Mucosa of rectum (tissue), 2 donors: ENCODE measurements around the gene NCAPG.

Experiments used
- H3K27ac ChIP-seq, 2 donors: one replicate each; pipeline ENCODE4 v1.7.0; 2013; ENCODE audit warnings: inconsistent platforms in 2 of 2, low read depth in 2 of 2, low read length in 2 of 2
- H3K27me3 ChIP-seq, 2 donors: one replicate each; pipeline ENCODE4 v1.7.0; 2013; ENCODE audit warnings: low read length in 2 of 2; ENCODE audit not compliant: control insufficient read depth in 2 of 2, insufficient read depth in 2 of 2
- H3K36me3 ChIP-seq, 2 donors: one replicate each; pipeline ENCODE4 v1.7.0; 2013; ENCODE audit warnings: low read length in 2 of 2; ENCODE audit not compliant: control insufficient read depth in 2 of 2, insufficient read depth in 2 of 2
- H3K4me1 ChIP-seq, 2 donors: one replicate each; pipeline ENCODE4 v1.7.0; 2013; ENCODE audit warnings: low read length in 2 of 2, mild to moderate bottlenecking in 1 of 2; ENCODE audit not compliant: control insufficient read depth in 2 of 2, insufficient read depth in 2 of 2
- H3K4me3 ChIP-seq, 2 donors: one replicate each; pipeline ENCODE4 v1.7.0; 2013; ENCODE audit warnings: low read length in 2 of 2
- H3K9ac ChIP-seq, 2 donors: one replicate each; pipeline ENCODE4 v1.7.0; 2013; ENCODE audit warnings: low read length in 2 of 2, low read depth in 1 of 2, mild to moderate bottlenecking in 1 of 2
- H3K9me3 ChIP-seq, 2 donors: one replicate each; pipeline ENCODE4 v1.7.0; 2013; ENCODE audit warnings: low read length in 2 of 2; ENCODE audit not compliant: control insufficient read depth in 2 of 2
- donor health status: healthy.
- donor health status: Normal muscosa, but diverticular disease.

NCAPG gene

DNA sequence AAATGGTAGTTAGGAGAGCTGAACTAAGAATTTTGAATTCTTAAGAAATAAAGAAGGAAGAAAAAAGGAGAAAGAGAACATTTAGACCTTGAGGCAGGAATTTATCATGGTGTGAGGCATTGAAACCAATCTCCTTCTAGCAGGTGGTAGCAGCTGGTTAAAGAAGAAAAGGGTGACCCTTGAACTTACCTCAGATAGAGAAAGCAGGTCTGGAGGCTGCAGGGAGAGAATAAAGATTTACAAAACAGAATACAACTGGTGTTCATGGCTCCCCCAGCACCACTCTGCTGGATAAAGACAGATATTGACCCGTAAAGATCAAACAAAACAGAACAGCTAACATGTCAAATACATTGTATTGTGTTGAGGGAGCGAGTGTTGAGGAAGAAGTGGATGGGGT is 56.0 kb downstream of the NCAPG start:
- Histone ChIP-seq H3K27ac (no peak overlapping the region), H3K36me3 (no peaks in the 10 kb centered on the region), H3K4me1 (no peaks in the 10 kb centered on the region), H3K27me3 (no peaks in the 10 kb centered on the region), H3K9me3 (peaks cover 0 to 8% of the 10 kb centered on the region in 2 donors), H3K4me3 (no peak overlapping the region), H3K9ac (no peak overlapping the region)

DNA sequence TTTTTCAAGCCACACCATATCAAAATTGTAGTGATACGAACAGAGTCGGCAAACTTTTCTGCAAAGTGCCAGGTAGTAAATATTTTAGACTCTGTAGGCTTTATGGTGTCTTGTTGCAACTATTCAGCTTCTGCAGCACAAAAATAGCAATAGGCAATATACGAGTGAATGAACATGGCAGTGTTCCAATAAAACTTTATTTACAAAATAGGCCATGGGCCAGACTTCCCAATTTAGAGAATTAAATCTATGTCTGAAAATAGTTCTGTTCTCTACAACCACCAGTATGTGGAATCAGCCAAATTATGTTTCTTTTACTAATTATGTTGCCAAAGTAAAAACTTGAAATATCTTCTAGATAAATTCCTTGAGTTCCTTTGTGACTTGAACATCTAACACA is 56.5 kb downstream of the NCAPG start:
- Histone ChIP-seq H3K4me3 (no peak overlapping the region), H3K4me1 (no peaks in the 10 kb centered on the region), H3K9ac (no peak overlapping the region), H3K9me3 (peaks cover 0 to 4% of the 10 kb centered on the region in 2 donors), H3K36me3 (no peaks in the 10 kb centered on the region), H3K27ac (no peak overlapping the region), H3K27me3 (no peaks in the 10 kb centered on the region)

DNA sequence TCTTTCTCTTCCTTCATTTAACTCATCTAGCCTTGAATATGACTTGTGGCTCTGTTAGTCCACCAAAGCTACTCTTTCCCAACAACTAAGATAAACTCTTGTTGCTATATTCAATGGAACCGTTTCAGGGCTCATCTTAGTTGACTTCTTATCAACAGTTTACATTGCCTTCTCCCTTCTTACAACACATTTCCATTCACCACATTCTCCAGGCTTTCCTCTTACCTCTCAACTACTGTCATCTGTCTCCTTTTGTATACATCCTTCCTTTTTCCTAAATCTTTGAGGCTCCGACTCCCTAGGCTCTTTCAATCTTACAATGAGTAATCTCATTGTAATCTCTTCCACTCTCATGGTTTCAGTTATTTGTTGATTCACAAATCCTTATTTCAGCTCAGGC is 58.5 kb downstream of the NCAPG start:
- no peak overlapping the region for H3K27ac ChIP-seq

DNA sequence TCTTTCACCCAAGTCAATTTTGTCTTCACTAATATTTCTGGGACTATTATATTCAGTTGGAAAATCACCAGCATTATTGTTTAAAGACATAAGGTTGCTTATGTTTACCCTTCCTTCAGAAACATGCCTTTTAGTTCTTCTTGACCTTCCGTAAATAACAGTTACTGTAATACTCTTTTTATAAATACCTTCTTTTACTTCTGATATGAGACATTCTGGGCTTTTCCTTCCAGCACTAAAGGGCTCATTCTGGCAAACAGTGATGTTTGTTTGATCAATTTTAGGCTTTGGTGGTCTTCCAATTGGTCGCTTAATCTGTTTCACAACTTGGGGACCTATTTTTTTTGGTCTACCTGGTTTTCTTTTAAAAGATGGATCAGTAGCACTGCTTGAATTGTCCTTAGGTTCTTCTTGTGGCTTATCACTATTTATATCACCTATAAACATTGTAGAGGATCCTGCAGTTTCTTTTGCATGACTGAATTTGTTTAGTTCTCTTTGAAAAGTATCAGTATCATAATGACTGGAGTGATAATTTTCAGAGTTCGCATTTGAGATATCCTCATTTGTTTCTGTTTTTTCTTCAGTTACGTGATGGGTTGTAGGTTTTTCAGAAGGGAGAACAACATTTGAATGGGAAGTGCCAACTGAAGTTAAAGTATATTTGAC is 64.8 kb downstream of the NCAPG start:
- Histone ChIP-seq H3K27me3 (no peaks in the 10 kb centered on the region), H3K4me3 (no peak overlapping the region), H3K36me3 (no peaks in the 10 kb centered on the region), H3K9ac (no peak overlapping the region), H3K9me3 (no peaks in the 10 kb centered on the region), H3K4me1 (no peaks in the 10 kb centered on the region), H3K27ac (no peak overlapping the region)

More for the DNA sequence above, 58.5 kb downstream of the NCAPG start:
- no peak overlapping the region for H3K4me3 ChIP-seq
- H3K9me3 ChIP-seq, result no peaks in the 10 kb centered on the region
- H3K36me3 ChIP-seq, result no peaks in the 10 kb centered on the region
- no peaks in the 10 kb centered on the region for H3K27me3 ChIP-seq
- H3K4me1 ChIP-seq, result no peaks in the 10 kb centered on the region
- H3K9ac ChIP-seq, result no peak overlapping the region

DNA sequence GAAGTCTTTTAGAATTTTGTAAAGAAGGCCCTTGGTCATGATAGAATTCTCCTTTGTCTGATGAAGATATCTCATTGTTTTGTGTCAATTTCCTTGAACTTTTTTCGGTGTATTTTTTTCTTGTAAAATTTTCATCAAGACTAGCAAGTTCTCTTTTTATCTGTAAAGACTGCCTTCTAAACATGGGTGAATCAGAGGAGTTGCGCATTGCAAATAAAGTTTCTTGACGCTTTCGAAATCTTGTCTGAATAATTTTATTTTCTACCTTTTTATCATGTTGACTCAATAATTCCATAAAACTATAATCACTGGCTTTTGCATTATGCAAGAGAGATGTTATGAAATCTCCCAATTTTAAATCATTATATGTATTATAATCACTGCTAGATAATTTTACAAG is 66.2 kb downstream of the NCAPG start:
- H3K4me1 ChIP-seq, result no peaks in the 10 kb centered on the region
- no peaks in the 10 kb centered on the region for H3K36me3 ChIP-seq
- no peak overlapping the region for H3K9ac ChIP-seq
- no peak overlapping the region for H3K4me3 ChIP-seq
- H3K27ac ChIP-seq, result no peak overlapping the region
- H3K27me3 ChIP-seq, result no peaks in the 10 kb centered on the region
- no peaks in the 10 kb centered on the region for H3K9me3 ChIP-seq

DNA sequence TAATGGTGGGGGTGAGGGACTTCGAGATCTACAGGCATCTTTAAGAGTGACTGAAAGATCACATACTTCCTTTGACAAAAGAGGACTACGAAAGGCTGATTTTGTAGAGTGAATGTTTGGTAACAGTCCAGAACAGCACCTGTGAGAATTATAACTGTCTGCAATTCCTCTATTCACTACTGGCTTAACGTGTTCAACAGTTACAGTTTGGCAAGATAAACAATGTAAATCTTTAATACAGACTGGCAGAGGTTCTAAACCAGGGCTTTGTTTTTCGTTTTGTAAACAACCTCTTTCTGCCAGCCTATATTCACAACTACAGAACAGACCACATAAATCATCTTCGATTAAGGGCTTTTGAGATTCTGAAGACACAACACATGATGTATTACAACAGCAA is 66.9 kb downstream of the NCAPG start:
- H3K36me3 ChIP-seq, result no peaks in the 10 kb centered on the region
- H3K4me3 ChIP-seq, result no peak overlapping the region
- H3K4me1 ChIP-seq, result no peaks in the 10 kb centered on the region
- H3K27me3 ChIP-seq, result no peaks in the 10 kb centered on the region
- H3K27ac ChIP-seq, result no peak overlapping the region
- H3K9me3 ChIP-seq, result no peaks in the 10 kb centered on the region
- H3K9ac ChIP-seq, result no peak overlapping the region

DNA sequence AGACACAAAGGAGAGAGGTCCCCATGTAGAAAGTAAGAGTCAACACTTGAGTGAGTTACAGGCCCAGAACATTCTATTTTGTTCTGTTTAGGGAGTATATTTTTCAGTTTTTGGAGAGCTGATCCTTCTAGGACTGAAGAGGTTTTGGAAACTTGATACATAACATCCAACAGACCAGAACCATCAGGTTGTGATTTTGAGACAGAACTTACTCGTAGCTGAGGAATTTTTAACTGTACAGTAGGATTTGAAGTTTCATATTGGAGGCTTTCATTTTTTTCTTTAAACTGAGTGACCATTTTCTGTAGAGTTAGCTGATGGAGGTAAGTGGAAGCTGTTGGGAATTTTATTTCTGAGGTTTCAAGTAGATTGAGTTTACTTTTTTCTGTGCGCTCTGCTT is 73.3 kb downstream of the NCAPG start:
- H3K4me1 ChIP-seq, result no peaks in the 10 kb centered on the region
- no peak overlapping the region for H3K27ac ChIP-seq
- peaks cover 0 to 4% of the 10 kb centered on the region in 2 donors for H3K36me3 ChIP-seq
- H3K4me3 ChIP-seq, result no peak overlapping the region
- H3K9me3 ChIP-seq, result no peaks in the 10 kb centered on the region
- no peak overlapping the region for H3K9ac ChIP-seq
- H3K27me3 ChIP-seq, result no peaks in the 10 kb centered on the region

DNA sequence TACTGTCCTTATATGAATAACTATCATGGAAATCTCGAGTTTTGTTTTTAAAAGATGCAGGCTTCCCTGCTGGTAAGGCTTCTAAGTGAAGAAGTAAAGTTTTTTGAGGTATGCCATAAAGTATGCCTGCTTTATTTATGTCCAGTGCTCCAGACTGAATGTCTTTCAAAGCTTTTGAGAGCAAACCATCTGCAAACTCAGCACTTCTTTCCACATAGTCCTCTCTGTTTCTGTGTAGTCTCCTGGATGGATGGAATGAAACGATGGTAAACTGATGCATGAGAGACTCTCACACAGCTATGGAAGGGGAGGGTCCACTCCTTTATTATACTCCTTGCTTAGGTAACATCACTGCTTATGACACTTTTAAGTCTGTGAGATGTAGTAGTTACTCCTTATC is 73.7 kb downstream of the NCAPG start:
- H3K4me1 ChIP-seq, result no peaks in the 10 kb centered on the region
- no peaks in the 10 kb centered on the region for H3K9me3 ChIP-seq
- no peaks in the 10 kb centered on the region for H3K27me3 ChIP-seq
- H3K27ac ChIP-seq, result no peak overlapping the region
- H3K36me3 ChIP-seq, result peaks cover 0 to 4% of the 10 kb centered on the region in 2 donors
- no peak overlapping the region for H3K4me3 ChIP-seq
- no peak overlapping the region for H3K9ac ChIP-seq

DNA sequence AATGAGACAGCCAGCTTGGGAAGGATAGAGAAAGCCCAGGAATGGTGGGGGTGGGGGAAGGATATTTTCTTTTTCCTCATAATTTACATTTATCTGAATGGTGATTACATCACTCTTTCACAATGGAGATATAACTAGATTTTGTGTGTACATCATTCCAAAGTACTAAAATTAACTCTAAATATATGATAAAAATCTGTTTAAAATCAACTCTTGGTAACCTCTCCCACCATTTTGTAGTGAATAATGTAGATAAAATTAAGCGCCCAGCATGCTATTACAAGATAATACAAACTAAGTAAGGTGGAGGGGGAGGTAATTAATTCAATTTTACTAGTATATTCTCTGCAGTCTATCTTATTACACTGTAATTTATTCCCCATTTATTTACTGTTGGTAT is 78.9 kb downstream of the NCAPG start:
- Histone ChIP-seq H3K9me3 (no peaks in the 10 kb centered on the region), H3K4me1 (no peaks in the 10 kb centered on the region), H3K9ac (no peak overlapping the region), H3K27ac (no peak overlapping the region), H3K4me3 (no peak overlapping the region), H3K36me3 (no peaks in the 10 kb centered on the region), H3K27me3 (no peaks in the 10 kb centered on the region)

DNA sequence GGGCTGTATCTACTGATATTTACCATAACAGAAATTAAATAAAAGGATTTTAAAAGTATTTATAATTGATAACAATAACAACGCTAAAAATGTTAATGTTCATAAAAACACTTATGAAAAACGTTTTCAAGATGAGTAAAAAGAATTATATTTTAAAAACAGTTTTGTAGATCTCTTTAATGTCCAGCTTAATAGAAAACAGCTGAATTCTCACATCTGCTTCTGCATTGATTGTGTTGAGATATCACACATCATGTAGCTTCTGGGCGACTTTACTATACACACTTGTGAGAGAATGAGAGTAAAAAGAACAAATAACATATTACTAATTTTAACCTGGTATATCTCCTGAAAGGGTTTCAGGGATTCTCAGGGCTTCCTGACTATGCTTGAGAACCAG is 83.6 kb downstream of the NCAPG start:
- H3K36me3 ChIP-seq, result no peaks in the 10 kb centered on the region
- no peak overlapping the region for H3K9ac ChIP-seq
- H3K4me1 ChIP-seq, result no peaks in the 10 kb centered on the region
- no peaks in the 10 kb centered on the region for H3K9me3 ChIP-seq
- no peaks in the 10 kb centered on the region for H3K27me3 ChIP-seq
- H3K4me3 ChIP-seq, result no peak overlapping the region
- no peak overlapping the region for H3K27ac ChIP-seq
